DMS 273 (cell line): Measurements from ENCODE around the gene TMEM256.

Experiments
- DNase-seq: peaks from one replicate; lab custom pipeline; 2025; ENCODE audit not compliant: unreplicated experiment; lab: John Stamatoyannopoulos, UW

Gene TMEM256

GRCh38 chr17:7354262-7354843, 49.5 kb downstream of the TMEM256 start:
- peak; percentile 60 for DNase-seq
